Measurements from ENCODE around the gene SMPD3. TPM values are rescaled to one million over a fixed set of nuclear protein-coding genes. Genes with fewer than 3 reads are reported as not detected.

The SMPD3 gene
- total and polyA plus RNA-seq, 2 donors (not counting 3 experiments of a cell fraction or from before 2014, with no cell fraction given), result not detected

DNA sequence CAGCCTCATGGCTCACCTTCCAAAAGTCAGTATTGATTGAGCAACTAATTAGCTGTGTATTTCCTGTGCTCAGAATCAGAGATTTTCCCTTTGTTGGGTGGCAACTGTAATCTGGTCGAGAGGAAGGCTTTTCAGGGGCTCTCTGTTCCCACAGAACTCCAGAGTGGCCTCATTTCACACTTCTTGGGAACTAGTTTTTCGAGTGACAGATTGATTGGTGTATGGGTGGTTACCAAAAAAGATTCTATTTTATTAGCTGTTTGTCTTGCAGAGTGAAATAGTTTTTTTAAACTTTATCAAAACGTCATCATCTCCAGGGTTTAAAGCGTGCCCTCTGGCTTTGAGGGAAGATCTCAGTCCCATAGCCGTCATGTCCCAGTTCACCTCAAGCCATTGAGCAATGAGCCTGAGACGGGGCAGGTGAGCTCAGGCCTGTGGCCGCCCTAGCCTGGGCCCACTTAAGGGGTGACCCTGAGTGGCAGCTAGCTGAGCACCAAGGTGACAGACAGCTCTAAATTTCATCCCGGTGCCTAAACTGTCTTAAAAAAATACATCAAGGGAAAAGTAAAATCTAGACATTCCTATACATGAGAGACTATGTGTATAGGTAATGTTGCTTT is 53.0 kb downstream of the SMPD3 start:
- H2AFZ ChIP-seq (ENCODE audit: low read depth, low read length), result no peak overlapping the region
- intact Hi-C loops (cut with micrococcal nuclease), result no loop called here
- DNase-seq (ENCODE audit: low read depth, low spot score), result no peak
- H3K9ac ChIP-seq (replicated peaks; ENCODE audit: extremely low read depth, insufficient read depth, low read length), result no peak overlapping the region
- TF ChIP-seq GATA2 (IDR thresholded peaks at IDR 0.05; ENCODE audit: insufficient read depth, insufficient read length, low read depth, low read length) (no peak), FOS (IDR thresholded peaks at IDR 0.05; ENCODE audit: borderline replicate concordance, insufficient read depth, low read length) (no peak), MYC (IDR thresholded peaks at IDR 0.05; ENCODE audit: low read depth, low read length) (no peak), JUN (IDR thresholded peaks at IDR 0.05; ENCODE audit: borderline replicate concordance, insufficient read depth, insufficient read length, low read depth) (no peak), POLR2AphosphoS5 (IDR thresholded peaks at IDR 0.05; ENCODE audit: insufficient read depth, low read depth, low read length) (no peak), EZH2 (IDR thresholded peaks at IDR 0.05; ENCODE audit: borderline replicate concordance, low read depth, low read length, severe bottlenecking) (no peak), POLR2A (IDR thresholded peaks at IDR 0.05; ENCODE audit: low read depth, low read length) (no peak)
- TF ChIP-seq, protein P1, sequence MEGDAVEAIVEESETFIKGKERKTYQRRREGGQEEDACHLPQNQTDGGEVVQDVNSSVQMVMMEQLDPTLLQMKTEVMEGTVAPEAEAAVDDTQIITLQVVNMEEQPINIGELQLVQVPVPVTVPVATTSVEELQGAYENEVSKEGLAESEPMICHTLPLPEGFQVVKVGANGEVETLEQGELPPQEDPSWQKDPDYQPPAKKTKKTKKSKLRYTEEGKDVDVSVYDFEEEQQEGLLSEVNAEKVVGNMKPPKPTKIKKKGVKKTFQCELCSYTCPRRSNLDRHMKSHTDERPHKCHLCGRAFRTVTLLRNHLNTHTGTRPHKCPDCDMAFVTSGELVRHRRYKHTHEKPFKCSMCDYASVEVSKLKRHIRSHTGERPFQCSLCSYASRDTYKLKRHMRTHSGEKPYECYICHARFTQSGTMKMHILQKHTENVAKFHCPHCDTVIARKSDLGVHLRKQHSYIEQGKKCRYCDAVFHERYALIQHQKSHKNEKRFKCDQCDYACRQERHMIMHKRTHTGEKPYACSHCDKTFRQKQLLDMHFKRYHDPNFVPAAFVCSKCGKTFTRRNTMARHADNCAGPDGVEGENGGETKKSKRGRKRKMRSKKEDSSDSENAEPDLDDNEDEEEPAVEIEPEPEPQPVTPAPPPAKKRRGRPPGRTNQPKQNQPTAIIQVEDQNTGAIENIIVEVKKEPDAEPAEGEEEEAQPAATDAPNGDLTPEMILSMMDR (IDR thresholded peaks at IDR 0.05; ENCODE audit: extremely low read depth in 1 of 2, insufficient read depth in 1 of 2, low read depth in 1 of 2, low read length in 2 of 2), result no peak
- TF ChIP-seq, protein P2, sequence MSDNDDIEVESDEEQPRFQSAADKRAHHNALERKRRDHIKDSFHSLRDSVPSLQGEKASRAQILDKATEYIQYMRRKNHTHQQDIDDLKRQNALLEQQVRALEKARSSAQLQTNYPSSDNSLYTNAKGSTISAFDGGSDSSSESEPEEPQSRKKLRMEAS (IDR thresholded peaks at IDR 0.05; ENCODE audit: insufficient read depth, insufficient read length), result no peak
- H3K4me1 ChIP-seq (ENCODE audit: control insufficient read depth, extremely low read depth, insufficient read depth, low read length), result no peaks in the 10 kb centered on the region
- H3K36me3 ChIP-seq (ENCODE audit: control insufficient read depth in 2 of 2, extremely low read depth in 1 of 2, insufficient read depth in 2 of 2, low read length in 2 of 2), result no peaks in the 10 kb centered on the region
- H3K27me3 ChIP-seq (ENCODE audit: control insufficient read depth in 2 of 2, insufficient read depth in 2 of 2, low read length in 2 of 2), result peaks cover 6% of the 10 kb centered on the region in 2 experiments
- ChIA-PET CTCF (interaction anchor here (0.8 to 5.1 kb wide), 9 partner anchors 8 to 134 kb away, joined by 3 to 44 read pairs (median 4); no protein-coding TSS in a partner anchor), POLR2A (no interaction called here)
- H3K4me3 ChIP-seq (replicated peaks in 1 of 3; ENCODE audit: insufficient read depth in 1 of 3, low read depth in 1 of 3, low read length in 3 of 3), result no peak overlapping the region
- BruUV-seq (replicated peaks), result no TSS peak
- H3K79me2 ChIP-seq (ENCODE audit: control insufficient read depth, insufficient read depth, low read length), result no peaks in the 10 kb centered on the region
- dilution Hi-C loops (cut with MboI; ENCODE audit: extremely low pct_ligation_motif_present, low sequenced_read_pairs), result no loop called here
- H3K4me2 ChIP-seq (ENCODE audit: insufficient read depth, low read length), result no peak overlapping the region
- no peaks in the 10 kb centered on the region for H3K9me3 ChIP-seq (replicated peaks; ENCODE audit: control insufficient read depth, insufficient read depth, low read length)
- H3K9me1 ChIP-seq (replicated peaks; ENCODE audit: control insufficient read depth, extremely low read depth, insufficient read depth, low read length), result no peaks in the 10 kb centered on the region
- no peak for FAIRE-seq
- H4K20me1 ChIP-seq (replicated peaks; ENCODE audit: control insufficient read depth, extremely low read depth, insufficient read depth, low read length), result no peaks in the 10 kb centered on the region
- H3K27ac ChIP-seq (ENCODE audit: insufficient read depth, low read depth, low read length), result no peak overlapping the region

Data from endothelial cell of umbilical vein (primary cell).